Trophoblast cell (in vitro differentiated cells and primary cell): ENCODE results near the gene ST3GAL2.

Source experiments
- DNase-seq, 2 donors: peaks; one replicate each; pipeline ENCODE4 v3.0.0-alpha.2; 2016
- H2AFZ ChIP-seq: 2 replicates; pipeline ENCODE4 v1.6.1; 2013; ENCODE audit warnings: low read length, moderate library complexity, mild to moderate bottlenecking; ENCODE audit not compliant: insufficient read depth, poor library complexity
- H2AK5ac ChIP-seq: 2 replicates; pipeline ENCODE4 v1.6.1; 2013; ENCODE audit warnings: mild to moderate bottlenecking, low read length
- H2BK120ac ChIP-seq: 2 replicates; pipeline ENCODE4 v1.6.1; 2013; ENCODE audit warnings: low read length, mild to moderate bottlenecking, moderate library complexity; ENCODE audit not compliant: insufficient read depth, poor library complexity
- H2BK12ac ChIP-seq: 2 replicates; pipeline ENCODE4 v1.6.1; 2013; ENCODE audit warnings: mild to moderate bottlenecking, low read length, moderate library complexity
- H2BK5ac ChIP-seq: 2 replicates; pipeline ENCODE4 v1.6.1; 2013; ENCODE audit warnings: low read length, low read depth, moderate library complexity, mild to moderate bottlenecking; ENCODE audit not compliant: poor library complexity
- H3K14ac ChIP-seq: 2 replicates; pipeline ENCODE4 v1.6.1; 2013; ENCODE audit warnings: mild to moderate bottlenecking, low read length
- H3K18ac ChIP-seq: 2 replicates; pipeline ENCODE4 v1.6.1; 2013; ENCODE audit warnings: mild to moderate bottlenecking, low read length
- H3K23ac ChIP-seq: 2 replicates; pipeline ENCODE4 v1.6.1; 2013; ENCODE audit warnings: low read length
- H3K27ac ChIP-seq: 2 replicates; pipeline ENCODE4 v1.5.1; 2013; ENCODE audit warnings: low read depth, mild to moderate bottlenecking, inconsistent platforms, low read length, moderate library complexity
- H3K27me3 ChIP-seq: 2 replicates; pipeline ENCODE4 v1.6.1; 2013; ENCODE audit warnings: inconsistent platforms, mild to moderate bottlenecking, low read length, moderate library complexity; ENCODE audit not compliant: insufficient read depth
- H3K36me3 ChIP-seq, 2 experiments: 1 replicate in 1 of 2; 2 replicates in 1 of 2; pipeline ENCODE4 v1.6.1; 2013; ENCODE audit warnings: low read length in 2 of 2, mild to moderate bottlenecking in 2 of 2, moderate library complexity in 1 of 2; ENCODE audit not compliant: insufficient read depth in 2 of 2, control insufficient read depth in 1 of 2
- H3K4ac ChIP-seq: 2 replicates; pipeline ENCODE4 v1.6.1; 2013; ENCODE audit warnings: low read depth, mild to moderate bottlenecking, low read length, moderate library complexity
- H3K4me1 ChIP-seq, 2 experiments: 1 replicate in 1 of 2; 2 replicates in 1 of 2; pipeline ENCODE4 v1.6.1; 2013; ENCODE audit warnings: low read length in 2 of 2, mild to moderate bottlenecking in 2 of 2, moderate library complexity in 1 of 2; ENCODE audit not compliant: insufficient read depth in 2 of 2, control insufficient read depth in 1 of 2
- H3K4me2 ChIP-seq: 2 replicates; pipeline ENCODE4 v1.6.1; 2013; ENCODE audit warnings: inconsistent platforms, mild to moderate bottlenecking, low read length, moderate library complexity
- H3K4me3 ChIP-seq: 2 replicates; pipeline ENCODE4 v1.5.1; 2013; ENCODE audit warnings: mild to moderate bottlenecking, low read depth, low read length, inconsistent platforms
- H3K79me1 ChIP-seq: one replicate; pipeline ENCODE4 v1.6.1; 2013; ENCODE audit warnings: low read length
- H3K79me2 ChIP-seq: 2 replicates; pipeline ENCODE4 v1.6.1; 2013; ENCODE audit warnings: low read length, mild to moderate bottlenecking; ENCODE audit not compliant: control insufficient read depth, insufficient read depth, poor library complexity
- H3K9ac ChIP-seq: 2 replicates; pipeline ENCODE4 v1.6.1; 2013; ENCODE audit warnings: mild to moderate bottlenecking, low read length
- H3K9me3 ChIP-seq: 2 replicates; pipeline ENCODE4 v1.6.1; 2013; ENCODE audit warnings: low read depth, mild to moderate bottlenecking, control low read depth, inconsistent platforms, low read length; ENCODE audit not compliant: insufficient read depth
- H4K12ac ChIP-seq: 2 replicates; pipeline ENCODE4 v1.6.1; 2013; ENCODE audit warnings: low read depth, mild to moderate bottlenecking, low read length, moderate library complexity
- H4K8ac ChIP-seq: 2 replicates; pipeline ENCODE4 v1.6.1; 2013; ENCODE audit warnings: low read depth, mild to moderate bottlenecking, low read length, moderate library complexity
- H4K91ac ChIP-seq: one replicate; pipeline ENCODE4 v1.6.1; 2013; ENCODE audit warnings: low read depth, mild to moderate bottlenecking, low read length, moderate library complexity
- WGBS: extraction: QIAGEN DNeasy Blood & Tissue Kit; methylation state at CpG from one replicate; pipeline ENCODE4 v1.1.7; 2013; ENCODE audit warnings: missing lambda C conversion rate; ENCODE audit not compliant: insufficient read length, insufficient coverage; ENCODE audit errors: extremely low coverage; 5-methylcytosine and 5-hydroxymethylcytosine counted together

The ST3GAL2 gene

DNA sequence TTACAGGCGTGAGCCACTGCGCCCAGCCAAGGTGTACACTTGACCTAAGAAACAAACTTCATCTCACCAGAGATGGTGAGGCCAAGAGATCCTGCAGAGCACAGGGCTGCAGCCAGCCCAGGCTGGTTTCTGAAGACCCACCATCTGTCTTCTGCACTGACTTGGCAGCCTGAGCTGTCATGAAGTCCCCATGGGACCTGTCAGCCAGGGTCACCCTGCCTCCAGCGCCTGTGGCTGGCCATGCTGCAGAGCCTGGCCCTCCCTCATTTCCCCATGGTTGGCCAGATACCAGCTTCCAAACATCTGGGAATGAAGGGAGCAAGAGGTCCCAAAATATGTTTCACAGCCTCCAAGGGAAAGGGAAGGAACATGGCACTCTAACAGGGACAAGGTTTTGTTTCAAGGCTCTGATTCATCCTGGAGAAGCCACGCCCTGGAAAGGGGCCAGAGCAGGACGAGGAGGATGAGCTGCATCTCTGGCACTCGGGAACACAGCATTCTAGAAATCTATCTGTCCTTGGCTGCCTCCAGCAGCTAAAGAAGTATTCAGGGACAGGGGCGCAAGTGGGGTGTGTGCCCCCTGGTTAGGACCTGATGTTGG, 46.9 kb downstream of the ST3GAL2 start:
- peaks cover 2% of the 10 kb centered on the region for H3K9me3 ChIP-seq
- H3K4me1 ChIP-seq, result peaks cover 0 to 4% of the 10 kb centered on the region in 2 experiments
- no peak overlapping the region for H4K8ac ChIP-seq
- no peaks in the 10 kb centered on the region for H3K79me1 ChIP-seq
- H4K12ac ChIP-seq, result no peak overlapping the region
- H3K79me2 ChIP-seq, result no peaks in the 10 kb centered on the region
- H3K14ac ChIP-seq, result no peak overlapping the region
- H3K23ac ChIP-seq, result no peak overlapping the region
- H2BK120ac ChIP-seq, result no peak overlapping the region
- no peak overlapping the region for H2BK5ac ChIP-seq
- H3K36me3 ChIP-seq, result peaks cover 51% of the 10 kb centered on the region in 2 experiments
- H3K4ac ChIP-seq, result no peak overlapping the region
- H3K9ac ChIP-seq, result no peak overlapping the region
- no peak overlapping the region for H2BK12ac ChIP-seq
- H3K4me3 ChIP-seq, result no peak overlapping the region
- H3K18ac ChIP-seq, result no peak overlapping the region
- H4K91ac ChIP-seq, result no peak overlapping the region
- H2AFZ ChIP-seq, result no peak overlapping the region
- DNase-seq, result no peak
- H2AK5ac ChIP-seq, result no peak overlapping the region
- WGBS, result no CpG with 5 or more reads among the region's 7 CpGs
- H3K4me2 ChIP-seq, result no peak overlapping the region
- no peak overlapping the region for H3K27ac ChIP-seq
- H3K27me3 ChIP-seq, result no peaks in the 10 kb centered on the region

DNA sequence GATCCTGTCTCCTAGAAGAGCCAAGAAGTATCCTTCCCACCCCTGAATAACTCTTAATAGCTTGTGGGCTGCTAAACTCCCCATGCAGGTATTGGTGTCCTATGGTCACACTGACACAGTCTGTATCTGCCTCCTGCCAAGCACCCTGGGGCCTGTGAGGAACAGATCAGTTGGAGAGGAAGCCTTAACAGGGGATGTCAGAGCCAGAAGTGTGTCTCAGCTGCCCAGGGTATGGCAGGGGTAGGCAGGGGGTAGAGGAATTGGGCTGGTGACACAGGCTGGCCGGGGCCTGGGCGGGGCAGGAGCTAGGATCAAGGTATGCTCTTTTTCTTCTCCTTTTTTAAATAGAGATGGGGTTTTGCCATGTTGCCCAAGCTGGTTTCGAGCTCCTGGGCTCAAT, 47.5 kb downstream of the ST3GAL2 start:
- H2BK5ac ChIP-seq, result no peak overlapping the region
- H4K91ac ChIP-seq, result no peak overlapping the region
- no peak overlapping the region for H2AFZ ChIP-seq
- peaks cover 55 to 56% of the 10 kb centered on the region in 2 experiments for H3K36me3 ChIP-seq
- H3K79me2 ChIP-seq, result no peaks in the 10 kb centered on the region
- no peak overlapping the region for H2BK120ac ChIP-seq
- no peak overlapping the region for H3K4me2 ChIP-seq
- no peak overlapping the region for H2BK12ac ChIP-seq
- H3K79me1 ChIP-seq, result no peaks in the 10 kb centered on the region
- no peak overlapping the region for H4K12ac ChIP-seq
- H3K18ac ChIP-seq, result no peak overlapping the region
- H3K23ac ChIP-seq, result no peak overlapping the region
- no peak overlapping the region for H3K4ac ChIP-seq
- no peaks in the 10 kb centered on the region for H3K27me3 ChIP-seq
- DNase-seq, result no peak
- peaks cover 0 to 2% of the 10 kb centered on the region in 2 experiments for H3K4me1 ChIP-seq
- H3K27ac ChIP-seq, result no peak overlapping the region
- no peak overlapping the region for H3K4me3 ChIP-seq
- peaks cover 2% of the 10 kb centered on the region for H3K9me3 ChIP-seq
- H3K14ac ChIP-seq, result no peak overlapping the region
- H3K9ac ChIP-seq, result no peak overlapping the region
- no peak overlapping the region for H2AK5ac ChIP-seq
- no CpG with 5 or more reads among the region's 3 CpGs for WGBS
- no peak overlapping the region for H4K8ac ChIP-seq

DNA sequence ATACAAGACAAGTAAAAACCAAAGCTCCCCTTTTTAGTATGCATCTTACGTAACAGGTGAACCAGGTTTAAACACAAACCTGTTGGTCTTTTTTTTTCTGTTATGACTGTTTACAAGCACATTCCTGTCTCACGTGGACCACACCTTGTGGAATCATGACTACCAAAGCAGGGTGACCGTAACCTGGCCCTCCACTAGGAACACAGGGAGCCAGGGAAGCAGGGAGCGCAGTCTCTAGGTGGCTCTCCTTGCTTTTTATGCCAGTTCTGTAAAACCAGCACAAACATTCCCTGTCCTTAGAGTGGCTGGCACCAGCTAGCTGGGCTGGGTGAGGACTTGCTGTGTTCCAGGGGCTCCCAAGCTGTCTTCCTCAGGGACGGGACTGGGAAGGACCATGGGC, 48.1 kb downstream of the ST3GAL2 start:
- no peak overlapping the region for H2BK120ac ChIP-seq
- H2AK5ac ChIP-seq, result no peak overlapping the region

DNA sequence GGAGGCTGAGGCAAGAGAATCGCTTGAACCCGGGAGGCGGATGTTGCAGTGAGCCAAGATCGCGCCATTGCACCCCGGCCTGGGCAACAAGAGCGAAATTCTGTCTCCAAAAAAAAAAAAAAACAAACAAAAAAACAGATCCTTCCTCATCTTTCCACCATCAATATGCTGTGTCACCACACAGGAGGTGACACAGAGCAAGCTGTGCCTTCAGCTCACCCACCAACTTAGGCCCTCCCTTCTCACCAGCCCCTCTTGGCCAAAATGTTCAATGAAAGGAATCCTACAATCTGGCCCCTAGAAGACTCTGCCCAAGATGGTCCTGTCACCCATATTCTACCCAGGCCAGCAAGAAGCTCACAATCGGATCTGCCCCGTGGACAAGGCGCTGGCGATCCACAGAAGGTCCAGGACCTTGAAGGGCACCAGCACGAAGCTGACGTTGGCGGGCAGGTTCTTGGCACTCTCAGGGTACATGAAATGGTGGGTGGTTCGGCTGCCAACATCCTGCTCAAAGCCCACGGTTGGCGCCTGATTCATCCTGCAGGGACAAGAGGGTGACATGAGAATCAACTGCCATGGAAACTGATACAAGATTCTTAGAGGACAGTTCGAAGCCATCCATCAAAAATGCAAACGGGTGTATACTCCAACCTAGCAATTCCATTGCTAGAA, 50.8 kb downstream of the ST3GAL2 start:
- Histone ChIP-seq H4K8ac (no peak overlapping the region), H3K14ac (no peak overlapping the region), H2BK5ac (no peak overlapping the region), H3K9ac (no peak overlapping the region), H2AFZ (no peak overlapping the region), H3K79me2 (no peaks in the 10 kb centered on the region), H3K4me1 (no peaks in the 10 kb centered on the region), H3K9me3 (peaks cover 2% of the 10 kb centered on the region), H3K27ac (no peak overlapping the region), H3K23ac (no peak overlapping the region), H3K79me1 (no peaks in the 10 kb centered on the region), H3K27me3 (no peaks in the 10 kb centered on the region), H4K12ac (no peak overlapping the region), H3K18ac (no peak overlapping the region), H2BK12ac (no peak overlapping the region), H3K4me2 (no peak overlapping the region), H3K4ac (no peak overlapping the region), H2AK5ac (no peak overlapping the region), H3K4me3 (no peak overlapping the region), H3K36me3 (peaks cover 38 to 47% of the 10 kb centered on the region in 2 experiments), H4K91ac (no peak overlapping the region), H2BK120ac (no peak overlapping the region)
- no CpG with 5 or more reads among the region's 19 CpGs for WGBS
- no peak for DNase-seq

More for the DNA sequence above, 48.1 kb downstream of the ST3GAL2 start:
- H3K9me3 ChIP-seq, result peaks cover 2% of the 10 kb centered on the region
- H3K4me2 ChIP-seq, result no peak overlapping the region
- no peaks in the 10 kb centered on the region for H3K79me2 ChIP-seq
- H3K27me3 ChIP-seq, result no peaks in the 10 kb centered on the region
- no peak overlapping the region for H4K12ac ChIP-seq
- peaks cover 56 to 57% of the 10 kb centered on the region in 2 experiments for H3K36me3 ChIP-seq
- no peak overlapping the region for H3K14ac ChIP-seq
- no peaks in the 10 kb centered on the region for H3K4me1 ChIP-seq
- H2AFZ ChIP-seq, result no peak overlapping the region
- H3K27ac ChIP-seq, result no peak overlapping the region
- no peak for DNase-seq
- no peak overlapping the region for H2BK12ac ChIP-seq
- WGBS, result no CpG with 5 or more reads among the region's 5 CpGs
- no peak overlapping the region for H3K23ac ChIP-seq
- no peak overlapping the region for H3K18ac ChIP-seq
- H4K8ac ChIP-seq, result no peak overlapping the region
- no peak overlapping the region for H3K4ac ChIP-seq
- H3K79me1 ChIP-seq, result no peaks in the 10 kb centered on the region
- H3K9ac ChIP-seq, result no peak overlapping the region
- H4K91ac ChIP-seq, result no peak overlapping the region
- no peak overlapping the region for H3K4me3 ChIP-seq
- H2BK5ac ChIP-seq, result no peak overlapping the region
